Left hindlimb (tissue), 1 donor: ENCODE data around the gene NKD2.

ENCODE experiments used
- DNase-seq: peaks from one replicate; pipeline ENCODE4 v3.0.0-alpha.2; 2018

Gene NKD2

DNA sequence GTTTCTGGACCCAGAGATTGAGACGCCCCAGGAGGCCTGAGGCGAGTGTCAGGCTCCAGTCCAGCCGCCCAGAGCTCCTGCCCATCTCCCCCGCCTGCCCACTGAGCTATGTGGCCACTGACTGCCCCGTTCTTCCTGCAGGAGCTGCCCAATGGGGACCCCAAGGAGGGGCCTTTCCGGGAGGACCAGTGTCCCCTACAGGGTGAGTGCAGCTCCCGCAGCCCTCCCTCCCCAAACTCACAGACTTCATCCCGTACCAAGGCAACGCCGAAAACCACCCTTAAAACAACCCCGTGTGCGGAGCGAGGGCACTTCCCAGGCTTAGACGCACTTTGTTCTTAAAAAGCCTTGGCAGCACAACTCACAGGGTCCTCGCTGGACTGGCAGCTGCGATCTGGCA lies 23.4 kb downstream of the NKD2 start:
- no peak for DNase-seq

DNA sequence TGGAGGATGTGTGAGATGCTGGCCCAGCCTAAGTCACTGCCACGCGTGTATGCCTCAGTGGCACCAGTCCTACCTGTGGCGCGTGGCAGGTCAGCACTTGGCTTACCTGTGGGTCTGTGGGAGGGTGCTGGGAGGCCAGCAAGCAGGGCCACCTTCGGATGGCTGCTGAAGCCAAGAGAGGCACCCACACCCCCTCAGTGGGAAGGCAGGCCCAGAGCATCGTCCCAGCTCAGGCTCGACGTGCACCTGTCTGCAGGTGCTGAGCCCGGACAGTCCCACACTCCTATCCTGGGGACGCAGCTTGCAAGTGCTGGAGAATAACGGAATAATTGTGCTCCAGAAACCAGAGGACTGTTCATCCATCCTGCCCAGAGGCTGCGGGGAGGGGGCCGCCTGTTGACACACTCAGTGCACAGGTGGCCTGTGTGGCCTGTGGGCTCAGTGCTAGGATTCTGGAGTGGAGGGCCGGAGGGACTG lies 24.0 kb downstream of the NKD2 start:
- no peak for DNase-seq

DNA sequence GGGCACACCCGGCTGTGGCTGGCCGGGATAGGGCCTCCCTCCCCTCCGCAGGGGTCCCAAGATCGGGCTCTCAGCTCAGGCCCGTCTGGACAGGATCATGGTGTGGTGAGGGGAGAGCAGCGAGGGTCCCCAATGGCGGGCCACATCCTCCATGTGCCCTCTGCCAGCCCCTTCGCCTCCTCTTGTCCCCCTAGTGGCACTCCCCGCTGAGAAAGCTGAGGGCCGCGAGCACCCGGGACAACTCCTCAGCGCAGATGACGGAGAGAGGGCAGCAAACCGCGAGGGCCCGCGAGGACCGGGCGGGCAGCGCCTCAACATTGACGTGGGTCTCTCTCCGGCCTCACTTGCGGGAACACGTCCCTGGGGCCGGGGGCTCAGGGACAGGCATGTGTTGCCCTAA lies 24.6 kb downstream of the NKD2 start:
- no peak for DNase-seq

DNA sequence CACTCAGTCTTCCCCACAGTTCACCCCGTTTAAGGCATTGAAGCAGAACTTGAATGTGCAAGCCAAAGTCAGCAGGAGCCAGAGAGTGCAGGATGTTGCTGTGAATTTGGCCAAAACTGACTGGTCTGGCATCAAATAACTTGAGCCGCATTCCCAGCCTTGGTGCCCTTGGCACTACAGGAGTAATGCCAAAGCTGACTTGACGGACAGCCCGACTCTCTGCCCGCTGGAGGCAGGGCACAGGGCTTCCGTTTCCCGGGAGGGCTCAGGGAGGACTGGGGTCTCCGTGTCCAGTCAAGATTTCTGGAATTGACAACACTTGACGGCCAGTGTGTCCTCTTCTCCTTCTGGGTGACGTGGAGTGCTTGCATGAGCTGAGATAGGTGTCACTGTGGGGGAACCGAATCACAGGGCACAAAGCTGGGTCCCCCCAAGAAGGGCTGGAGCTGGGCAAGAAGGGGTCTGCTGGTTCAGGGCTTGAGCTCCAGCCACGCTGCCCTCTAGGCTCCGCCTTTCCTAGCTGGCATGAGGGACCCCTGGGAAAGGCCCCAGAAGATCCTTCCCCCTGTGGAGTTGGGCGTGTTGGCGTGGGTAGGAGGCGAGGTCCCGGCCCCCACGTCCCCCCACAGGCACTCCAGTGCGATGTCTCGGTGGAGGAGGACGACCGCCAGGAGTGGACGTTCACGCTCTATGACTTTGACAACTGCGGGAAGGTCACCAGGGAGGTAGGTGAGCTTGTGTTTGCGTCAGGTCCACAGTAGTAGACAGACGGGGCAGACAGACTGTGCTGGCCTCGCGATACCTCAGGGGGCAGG lies 25.2 kb downstream of the NKD2 start:
- no peak for DNase-seq

DNA sequence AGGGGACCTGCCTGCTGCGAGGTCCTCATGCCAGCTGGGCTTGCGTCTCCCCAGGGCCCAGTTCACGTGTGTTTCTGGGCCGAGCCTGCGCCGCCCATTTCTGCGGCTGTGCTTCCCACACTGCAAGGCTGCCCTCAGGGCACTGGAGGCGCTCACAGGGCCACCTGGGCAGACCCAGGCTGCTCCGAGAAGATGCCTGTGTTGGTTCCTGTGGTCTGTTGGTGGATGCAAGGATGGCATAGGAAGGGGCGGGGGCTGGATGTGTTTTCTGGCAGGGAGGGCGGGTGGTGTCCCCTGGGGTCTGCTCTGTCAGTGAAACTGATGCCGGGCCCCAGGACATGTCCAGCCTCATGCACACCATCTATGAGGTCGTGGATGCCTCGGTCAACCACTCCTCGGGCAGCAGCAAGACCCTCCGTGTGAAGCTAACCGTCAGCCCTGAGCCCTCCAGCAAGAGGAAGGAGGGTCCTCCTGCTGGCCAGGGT lies 25.9 kb downstream of the NKD2 start:
- no peak for DNase-seq

DNA sequence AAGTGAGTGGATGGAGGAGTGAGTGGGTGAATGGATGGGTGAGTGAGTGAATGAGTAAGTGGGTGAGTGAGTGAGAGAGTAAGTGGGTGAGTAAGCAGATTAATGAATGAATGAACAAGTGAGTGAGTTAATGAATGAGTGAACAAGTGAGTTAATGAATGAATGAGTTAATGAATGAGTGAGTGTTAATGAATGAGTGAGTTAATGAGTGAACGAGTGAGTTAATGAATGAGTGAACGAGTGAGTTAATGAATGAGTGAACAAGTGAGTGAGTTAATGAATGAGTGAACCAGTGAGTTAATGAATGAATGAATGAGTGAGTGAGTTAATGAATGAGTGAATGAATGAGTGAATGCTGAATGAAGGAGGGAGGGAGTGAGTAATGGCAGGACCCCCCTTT lies 26.4 kb downstream of the NKD2 start:
- no peak for DNase-seq

DNA sequence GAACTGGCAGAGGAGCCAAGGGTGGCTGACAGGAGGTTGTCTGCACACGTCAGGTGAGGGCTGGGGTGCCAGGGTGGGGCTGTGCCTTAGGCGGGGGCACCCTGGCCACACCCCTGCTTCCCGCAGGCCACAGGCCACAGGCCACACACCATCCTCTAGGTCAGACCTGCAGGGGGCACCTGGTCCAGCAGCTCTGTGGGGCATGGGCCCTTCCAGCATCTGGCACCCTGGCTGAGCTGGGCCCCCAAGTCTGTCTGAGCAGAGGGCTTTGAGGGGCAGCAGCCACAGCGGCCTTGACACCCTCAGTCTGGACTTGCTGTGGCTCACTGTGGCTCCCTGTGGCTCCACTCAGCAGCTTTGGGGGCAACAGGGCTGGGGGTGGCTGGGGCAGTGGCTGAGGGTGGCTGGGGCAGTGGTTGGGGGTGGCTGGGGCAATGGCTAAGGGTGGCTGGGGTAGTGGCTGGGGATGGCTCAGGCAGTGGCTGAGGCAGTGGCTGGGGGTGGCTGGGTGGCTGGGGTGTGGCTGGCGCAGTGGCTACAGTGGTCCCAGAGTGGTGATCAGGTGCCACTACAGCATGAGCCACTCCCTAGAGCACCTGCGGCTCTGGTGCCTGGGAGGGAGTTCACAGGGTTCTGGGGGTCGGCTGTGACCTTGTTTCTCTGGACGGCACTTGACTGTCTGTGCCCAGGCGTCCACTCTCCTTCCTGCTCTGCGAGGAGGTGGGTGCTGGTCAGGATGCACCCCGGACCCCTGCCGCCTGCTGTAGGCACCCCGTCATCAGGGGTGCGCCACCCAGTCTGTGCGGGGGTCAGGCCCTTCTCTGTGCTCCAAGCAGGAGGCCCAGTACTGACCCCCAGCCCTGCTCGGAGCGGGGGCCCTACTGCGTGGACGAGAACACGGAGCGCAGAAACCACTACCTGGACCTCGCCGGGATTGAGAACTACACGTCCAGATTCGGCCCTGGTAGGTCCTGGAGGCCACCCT lies 27.1 kb downstream of the NKD2 start:
- no peak for DNase-seq

DNA sequence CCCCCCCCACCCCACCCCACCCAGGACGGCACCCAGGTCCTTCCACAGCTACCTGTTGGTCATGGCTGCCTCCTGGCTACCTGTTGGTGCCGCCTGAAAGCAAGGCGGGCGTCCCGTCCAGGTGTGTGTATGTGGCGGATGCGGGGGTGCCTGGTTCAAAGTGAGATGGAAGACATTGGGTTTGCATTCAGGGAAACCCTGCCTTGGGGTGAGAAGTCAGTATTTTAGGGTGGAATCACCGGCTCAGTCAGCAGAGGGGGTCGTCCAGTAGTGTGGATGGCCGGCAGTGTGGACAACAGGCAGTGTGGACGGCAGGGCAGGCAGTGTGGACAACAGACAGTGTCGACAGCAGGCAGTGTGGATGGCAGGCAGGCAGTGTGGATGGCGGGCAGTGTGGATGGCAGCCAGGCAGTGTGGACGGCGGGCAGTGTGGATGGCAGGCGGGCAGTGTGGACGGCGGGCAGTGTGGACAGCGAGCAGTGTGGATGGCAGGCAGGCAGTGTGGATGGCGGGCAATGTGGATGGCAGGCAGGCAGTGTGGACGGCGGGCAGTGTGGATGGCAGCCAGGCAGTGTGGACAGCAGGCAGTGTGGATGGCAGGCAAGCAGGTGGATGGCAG lies 28.0 kb downstream of the NKD2 start:
- DNase-seq = no peak

DNA sequence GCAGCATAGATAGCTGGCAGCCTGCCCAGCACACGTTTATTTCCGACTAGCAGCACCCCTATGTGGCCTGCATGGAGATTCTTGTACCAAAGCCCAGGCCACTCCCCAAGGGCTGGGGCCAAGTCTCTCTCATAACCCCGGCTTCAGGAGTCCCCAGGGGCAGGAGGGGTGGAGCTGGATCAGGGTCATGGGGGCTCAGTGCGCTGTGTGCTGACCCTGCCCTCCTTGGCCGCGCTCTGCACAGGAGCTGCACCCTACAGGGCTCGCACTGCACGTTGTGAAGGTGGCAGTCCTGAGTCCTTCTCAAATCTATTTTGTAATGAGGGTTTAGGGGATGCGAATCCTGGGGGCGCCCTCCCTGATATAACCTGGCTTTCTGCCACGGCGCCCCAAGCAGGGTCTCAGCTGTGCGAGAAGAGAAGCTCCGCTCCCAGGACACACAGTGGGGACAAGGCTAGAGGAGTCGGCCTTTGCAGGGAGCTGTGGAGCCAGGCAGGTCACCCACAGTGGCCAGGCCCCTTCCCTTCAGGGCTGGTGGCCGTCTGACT lies 28.6 kb downstream of the NKD2 start:
- DNase-seq = no peak

DNA sequence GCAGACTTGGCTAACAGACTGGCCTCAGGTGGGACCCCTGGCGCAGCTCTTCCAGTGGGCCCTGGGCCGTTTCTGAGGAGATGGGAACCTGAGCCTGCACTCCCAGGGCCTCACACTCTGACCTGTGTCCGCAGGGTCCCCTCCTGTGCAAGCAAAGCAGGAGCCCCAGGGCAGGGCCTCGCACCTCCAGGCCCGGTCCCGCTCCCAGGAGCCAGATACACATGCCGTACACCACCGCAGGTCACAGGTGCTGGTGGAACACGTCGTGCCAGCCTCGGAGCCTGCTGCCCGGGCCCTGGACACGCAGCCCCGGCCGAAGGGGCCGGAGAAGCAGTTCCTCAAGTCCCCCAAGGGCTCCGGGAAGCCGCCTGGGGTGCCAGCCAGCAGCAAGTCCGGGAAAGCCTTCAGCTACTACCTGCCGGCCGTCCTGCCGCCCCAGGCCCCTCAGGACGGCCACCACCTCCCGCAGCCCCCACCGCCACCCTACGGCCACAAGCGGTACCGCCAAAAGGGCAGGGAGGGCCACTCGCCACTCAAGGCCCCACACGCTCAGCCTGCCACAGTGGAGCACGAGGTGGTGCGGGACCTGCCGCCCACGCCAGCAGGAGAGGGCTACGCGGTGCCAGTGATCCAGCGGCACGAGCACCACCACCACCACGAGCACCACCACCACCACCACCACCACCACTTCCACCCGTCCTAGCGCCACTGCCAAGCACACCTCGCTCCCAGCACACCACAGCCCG lies 29.2 kb downstream of the NKD2 start:
- no peak for DNase-seq

DNA sequence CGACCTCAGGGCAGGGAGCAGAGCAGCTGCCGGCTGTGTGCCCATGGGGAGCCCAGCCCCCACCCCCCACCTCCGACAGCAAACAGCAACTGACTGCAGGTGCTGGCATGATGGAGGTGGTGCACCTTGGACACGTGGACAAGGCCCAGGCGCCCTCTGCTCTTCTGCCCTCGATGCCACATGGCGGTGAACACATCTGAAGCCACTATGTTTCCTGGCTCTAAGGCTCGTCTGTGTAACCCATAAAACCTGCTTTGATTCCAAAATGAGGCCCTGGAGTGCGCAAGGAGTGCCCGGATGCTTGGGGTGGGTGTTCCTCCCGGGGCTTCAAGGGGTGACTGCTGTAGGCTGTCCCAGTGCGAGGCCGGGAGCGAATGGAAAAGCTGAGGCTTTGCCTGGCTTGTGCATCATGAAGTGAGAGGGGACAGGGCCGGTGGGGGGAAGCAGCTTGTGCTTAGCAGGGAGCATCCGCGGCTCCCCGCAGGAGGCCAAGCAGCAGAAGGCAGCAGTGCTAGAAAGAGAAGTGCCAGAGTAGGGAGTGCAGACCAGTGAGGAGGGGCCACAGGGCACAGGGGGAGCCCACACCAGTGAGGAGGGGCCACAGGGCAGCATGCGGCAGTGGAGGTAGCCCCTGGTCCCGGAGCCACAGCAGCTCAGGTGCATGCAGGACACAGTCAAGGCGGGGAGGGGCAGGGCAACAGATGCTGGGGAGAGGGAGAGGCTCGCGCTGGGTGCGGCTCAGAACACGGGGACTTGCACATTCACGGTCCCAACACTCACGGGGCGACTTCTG lies 30.0 kb downstream of the NKD2 start:
- DNase-seq = no peak

DNA sequence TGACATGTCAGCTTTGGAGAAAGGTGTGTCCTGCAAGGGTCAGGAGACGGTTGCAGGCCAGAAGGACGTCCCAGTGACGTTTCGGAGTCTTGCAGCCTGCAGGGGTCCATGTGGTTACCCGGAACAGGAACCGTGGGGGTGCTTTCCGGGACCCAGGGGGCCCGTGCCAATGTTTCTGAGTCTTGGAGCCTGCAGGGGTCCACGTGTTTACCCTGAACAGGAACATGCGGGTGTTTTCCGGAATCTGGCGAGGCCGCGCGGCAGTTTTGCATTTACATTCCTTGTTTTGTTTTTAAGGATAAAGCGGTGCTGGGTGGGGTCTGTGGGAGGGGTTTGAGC lies 30.6 kb downstream of the NKD2 start:
- no peak for DNase-seq

DNA sequence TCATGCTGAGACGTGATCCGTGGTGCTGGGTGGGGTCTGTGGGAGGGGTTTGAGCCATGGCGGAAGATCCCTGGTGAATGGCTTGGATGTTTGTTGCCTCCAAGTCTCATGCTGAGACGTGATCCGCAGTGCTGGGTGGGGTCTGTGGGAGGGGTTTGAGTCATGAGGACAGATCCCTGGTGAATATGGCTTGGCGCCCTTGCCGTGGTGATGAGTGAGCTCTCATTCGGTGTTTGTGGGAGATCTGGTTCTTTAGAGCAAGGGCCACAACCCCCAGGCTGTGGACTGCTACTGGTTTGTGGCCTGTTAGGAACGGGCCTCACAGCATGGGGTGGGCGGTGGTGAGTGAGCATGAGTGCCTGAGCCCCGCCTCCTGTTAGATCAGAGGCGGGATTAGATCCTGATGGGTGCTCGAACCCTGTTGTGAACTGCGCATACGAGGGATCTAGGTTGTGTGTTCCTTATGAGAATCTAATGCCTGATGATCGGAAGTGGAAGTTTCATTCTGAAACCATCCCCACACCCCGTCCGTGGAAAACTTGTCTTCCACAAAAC lies 31.2 kb downstream of the NKD2 start:
- no peak for DNase-seq

DNA sequence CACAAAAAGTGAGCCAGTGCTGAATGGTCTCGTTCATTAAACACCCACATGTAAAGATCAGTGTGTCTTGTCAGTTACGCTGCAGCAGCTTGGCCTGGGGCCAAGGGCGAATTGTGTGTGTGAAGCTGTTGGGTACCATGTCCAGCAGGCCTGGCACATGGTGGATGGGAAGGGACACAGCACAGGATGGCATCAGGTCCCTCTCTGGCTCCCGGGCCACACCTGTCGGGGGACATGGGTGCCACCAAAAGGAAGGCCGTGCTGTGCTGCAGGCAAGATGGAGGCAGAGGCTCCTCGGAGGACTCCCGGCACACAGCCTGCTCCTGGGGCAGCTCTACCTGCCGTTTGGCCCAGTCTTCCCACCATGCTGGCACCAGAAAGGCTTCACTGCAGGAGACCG lies 32.0 kb downstream of the NKD2 start:
- no peak for DNase-seq

DNA sequence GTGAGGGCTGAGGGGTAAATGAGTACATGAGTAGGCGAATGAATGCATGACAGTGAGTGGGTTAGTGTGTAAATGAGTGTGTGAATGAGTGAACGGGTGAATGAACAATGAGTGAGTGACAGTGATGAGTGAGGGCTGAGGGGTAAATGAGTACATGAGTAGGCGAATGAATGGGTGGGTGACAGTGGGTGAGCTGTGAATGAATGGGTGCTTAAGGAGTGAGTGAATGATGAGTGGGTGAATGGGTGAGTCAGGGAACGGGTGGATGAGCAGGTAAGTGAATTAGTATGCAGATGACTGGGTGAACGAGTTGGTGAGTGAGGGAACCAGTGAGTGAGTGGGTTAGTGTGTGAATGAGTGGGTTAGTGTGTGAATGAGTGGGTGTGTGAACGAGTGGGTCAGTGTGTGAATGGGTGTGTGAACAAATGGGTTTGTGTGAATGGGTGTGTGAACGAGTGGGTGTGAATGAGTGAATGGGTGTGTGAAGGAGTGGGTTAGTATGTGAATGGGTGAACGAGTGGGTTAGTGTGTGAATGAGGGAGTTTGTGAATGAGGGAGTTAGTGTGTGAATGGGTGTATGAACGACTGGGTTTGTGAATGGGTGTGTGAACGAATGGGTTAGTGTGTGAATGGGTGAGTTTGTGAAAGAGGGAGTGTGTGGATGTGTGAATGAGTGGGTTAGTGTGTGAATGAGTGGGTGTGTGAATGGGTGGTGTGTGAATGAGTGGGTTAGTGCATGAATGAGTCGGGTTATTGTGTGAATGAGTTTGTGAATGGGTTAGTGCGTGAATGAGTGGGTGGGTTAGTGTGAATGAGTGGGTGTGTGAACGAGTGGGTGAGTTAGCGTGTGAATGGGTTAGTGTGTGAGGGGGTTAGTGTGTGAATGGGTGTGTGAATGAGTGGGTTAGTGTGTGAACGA lies 32.9 kb downstream of the NKD2 start:
- no peak for DNase-seq

DNA sequence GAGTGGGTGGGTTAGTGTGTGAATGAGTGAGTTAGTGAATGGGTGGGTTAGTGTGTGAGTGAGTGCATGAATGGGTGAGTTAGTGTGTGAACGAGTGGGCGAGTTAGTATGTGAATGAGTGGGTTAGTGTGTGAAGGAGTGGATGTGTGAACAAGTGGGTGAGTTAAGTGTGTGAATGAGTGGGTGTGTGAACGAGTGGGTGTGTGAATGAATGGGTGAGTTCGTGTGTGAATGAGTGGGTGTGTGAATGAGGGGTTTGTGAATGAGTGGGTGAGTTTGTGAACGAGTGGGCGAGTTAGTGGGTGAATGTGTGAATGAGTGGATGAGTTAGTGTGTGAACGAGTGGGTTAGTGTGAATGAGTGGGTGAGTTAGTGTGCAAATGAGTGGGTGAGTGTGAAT lies 34.0 kb downstream of the NKD2 start:
- no peak for DNase-seq

DNA sequence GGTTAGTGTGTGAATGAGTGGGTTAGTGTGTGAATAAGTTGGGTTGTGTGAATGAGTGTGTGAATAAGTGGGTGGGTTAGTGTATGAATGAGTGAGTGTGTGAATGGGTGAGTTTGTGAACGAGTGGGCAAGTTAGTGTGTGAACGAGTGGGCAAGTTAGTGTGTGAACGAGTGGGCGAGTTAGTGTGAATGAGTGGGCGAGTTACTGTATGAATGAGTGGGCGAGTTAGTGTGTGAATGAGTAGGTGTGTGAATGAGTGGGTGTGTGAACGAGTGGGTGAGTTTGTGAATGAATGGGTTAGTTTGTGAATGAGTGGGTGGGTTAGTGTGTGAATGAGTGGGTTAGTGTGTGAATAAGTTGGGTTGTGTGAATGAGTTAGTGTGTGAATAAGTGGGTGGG lies 34.7 kb downstream of the NKD2 start:
- DNase-seq = no peak

DNA sequence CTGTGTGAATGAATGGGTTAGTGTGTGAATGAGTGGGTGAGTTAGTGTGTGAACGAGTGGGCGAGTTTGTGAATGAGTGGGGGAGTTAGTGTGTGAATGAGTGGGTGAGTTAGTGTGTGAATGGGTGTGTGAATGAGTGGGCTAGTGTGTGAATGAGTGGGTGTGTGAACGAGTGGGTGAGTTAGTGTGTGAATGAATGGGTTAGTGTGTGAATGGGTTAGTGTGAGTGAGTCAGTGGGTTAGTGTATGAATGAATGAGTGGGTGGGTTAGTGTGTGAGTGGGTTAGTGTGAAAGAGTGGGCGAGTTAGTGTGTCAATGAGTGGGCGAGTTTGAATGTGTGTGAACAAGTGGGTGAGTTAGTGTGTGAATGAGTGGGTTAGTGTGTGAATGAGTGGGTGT lies 35.5 kb downstream of the NKD2 start:
- no peak for DNase-seq

DNA sequence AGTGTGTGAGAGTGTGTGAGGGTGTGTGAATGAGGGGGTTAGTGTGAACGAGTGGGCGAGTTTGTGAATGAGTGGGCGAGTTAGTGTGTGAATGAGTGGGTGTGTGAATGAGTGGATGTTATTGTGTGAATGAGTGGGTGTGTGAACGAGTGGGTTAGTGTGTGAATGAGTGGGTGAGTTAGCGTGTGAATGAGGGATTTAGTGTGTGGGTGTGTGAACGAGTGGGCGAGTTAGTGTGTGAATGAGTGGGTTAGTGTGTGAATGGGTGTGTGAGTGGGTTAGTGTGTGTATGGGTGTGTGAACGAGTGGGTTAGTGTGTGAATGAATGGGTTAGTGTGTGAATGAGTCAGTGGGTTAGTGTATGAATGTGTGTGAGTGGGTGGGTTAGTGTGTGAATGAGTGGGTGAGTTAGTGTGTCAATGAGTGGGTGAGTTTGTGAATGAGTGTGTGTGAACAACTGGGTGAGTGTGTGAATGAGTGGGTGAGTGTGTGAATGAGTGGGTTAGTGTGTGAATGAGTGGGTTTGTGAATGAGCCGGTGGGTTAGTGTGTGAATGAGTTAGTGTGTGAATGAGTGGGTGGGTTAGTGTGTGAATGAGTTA lies 37.5 kb downstream of the NKD2 start:
- no peak for DNase-seq
